Epithelial cell of esophagus (primary cell): ENCODE measurements around the gene COMT.

Experiments
- DNase-seq: peaks from one replicate; pipeline ENCODE4 v3.0.0; 2010; ENCODE audit warnings: low read depth
- H3K4me3 ChIP-seq: 2 replicates; pipeline ENCODE4 v1.5.1; 2011; ENCODE audit warnings: mild to moderate bottlenecking, low read length, control low read depth
- TF ChIP-seq, protein P1 (sequence below): IDR thresholded peaks from 2 replicates; pipeline ENCODE4 v1.5.1; 2011; ENCODE audit warnings: low read depth, mild to moderate bottlenecking, low read length, control low read depth, inconsistent platforms; ENCODE audit not compliant: insufficient read depth; ENCODE audit errors: missing control alignments

COMT gene

DNA sequence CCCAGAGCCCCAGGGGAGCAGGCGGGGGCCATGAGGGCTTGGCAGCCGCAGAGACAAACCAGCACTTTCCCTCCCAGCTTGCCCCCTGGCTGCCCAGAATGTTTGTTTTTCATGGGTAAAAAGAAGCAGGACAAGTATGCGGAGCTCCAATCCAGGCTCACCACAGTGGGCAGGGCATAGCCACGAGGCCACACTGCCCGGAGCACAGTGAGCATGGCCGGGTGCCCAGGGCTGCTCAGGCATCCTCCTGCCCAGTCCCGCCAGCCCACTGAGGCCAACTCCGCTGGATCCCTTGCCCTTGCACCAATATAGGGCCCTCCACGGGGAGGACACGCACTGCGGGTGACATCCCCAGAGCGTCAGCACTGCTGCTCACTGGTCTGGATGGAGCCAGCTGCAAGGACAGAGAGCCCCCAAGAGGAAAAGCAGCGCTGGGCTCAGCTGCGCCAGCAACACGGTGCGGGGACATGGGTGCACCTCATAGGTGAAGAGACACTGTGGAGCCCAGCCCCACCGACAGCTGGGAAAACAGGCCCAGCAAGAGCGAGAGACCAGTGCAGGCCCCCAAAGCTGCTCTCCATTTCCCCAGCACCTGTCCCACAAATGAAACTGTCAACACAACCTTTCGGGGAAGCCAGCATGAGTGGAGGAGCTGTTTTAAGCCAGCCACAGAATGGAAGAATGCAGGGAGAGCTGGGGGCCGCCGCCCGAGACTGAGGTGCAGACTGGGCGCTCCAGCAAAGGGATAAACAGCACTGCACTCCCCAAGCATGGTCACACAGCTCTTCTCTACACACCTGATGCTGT is 50.3 kb downstream of the COMT start:
- no peak for DNase-seq
- TF ChIP-seq, protein P1, sequence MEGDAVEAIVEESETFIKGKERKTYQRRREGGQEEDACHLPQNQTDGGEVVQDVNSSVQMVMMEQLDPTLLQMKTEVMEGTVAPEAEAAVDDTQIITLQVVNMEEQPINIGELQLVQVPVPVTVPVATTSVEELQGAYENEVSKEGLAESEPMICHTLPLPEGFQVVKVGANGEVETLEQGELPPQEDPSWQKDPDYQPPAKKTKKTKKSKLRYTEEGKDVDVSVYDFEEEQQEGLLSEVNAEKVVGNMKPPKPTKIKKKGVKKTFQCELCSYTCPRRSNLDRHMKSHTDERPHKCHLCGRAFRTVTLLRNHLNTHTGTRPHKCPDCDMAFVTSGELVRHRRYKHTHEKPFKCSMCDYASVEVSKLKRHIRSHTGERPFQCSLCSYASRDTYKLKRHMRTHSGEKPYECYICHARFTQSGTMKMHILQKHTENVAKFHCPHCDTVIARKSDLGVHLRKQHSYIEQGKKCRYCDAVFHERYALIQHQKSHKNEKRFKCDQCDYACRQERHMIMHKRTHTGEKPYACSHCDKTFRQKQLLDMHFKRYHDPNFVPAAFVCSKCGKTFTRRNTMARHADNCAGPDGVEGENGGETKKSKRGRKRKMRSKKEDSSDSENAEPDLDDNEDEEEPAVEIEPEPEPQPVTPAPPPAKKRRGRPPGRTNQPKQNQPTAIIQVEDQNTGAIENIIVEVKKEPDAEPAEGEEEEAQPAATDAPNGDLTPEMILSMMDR, result no peak
- H3K4me3 ChIP-seq, result no peak overlapping the region

DNA sequence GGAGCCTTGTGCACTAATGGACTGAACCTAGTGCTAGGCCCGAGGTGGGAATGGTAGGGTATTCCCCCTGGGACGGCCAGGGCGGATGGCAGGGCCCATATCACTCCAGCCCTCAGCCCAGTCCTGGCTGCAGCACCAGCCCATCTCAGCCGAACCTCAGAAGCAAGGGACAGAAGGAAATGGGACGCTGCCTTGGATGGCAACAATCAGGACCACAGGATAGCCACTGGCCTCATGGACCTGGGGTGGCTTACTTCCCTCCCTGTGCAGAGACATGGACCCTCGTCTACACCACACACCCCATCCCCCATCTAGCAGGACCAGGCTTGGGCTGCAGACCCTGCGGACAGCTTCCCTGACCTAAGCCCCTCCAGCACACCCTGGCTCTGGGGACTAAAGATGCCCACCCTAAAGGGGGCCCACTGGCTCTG is 50.9 kb downstream of the COMT start:
- H3K4me3 ChIP-seq, result no peak overlapping the region
- TF ChIP-seq, protein P1, result no peak
- no peak for DNase-seq

DNA sequence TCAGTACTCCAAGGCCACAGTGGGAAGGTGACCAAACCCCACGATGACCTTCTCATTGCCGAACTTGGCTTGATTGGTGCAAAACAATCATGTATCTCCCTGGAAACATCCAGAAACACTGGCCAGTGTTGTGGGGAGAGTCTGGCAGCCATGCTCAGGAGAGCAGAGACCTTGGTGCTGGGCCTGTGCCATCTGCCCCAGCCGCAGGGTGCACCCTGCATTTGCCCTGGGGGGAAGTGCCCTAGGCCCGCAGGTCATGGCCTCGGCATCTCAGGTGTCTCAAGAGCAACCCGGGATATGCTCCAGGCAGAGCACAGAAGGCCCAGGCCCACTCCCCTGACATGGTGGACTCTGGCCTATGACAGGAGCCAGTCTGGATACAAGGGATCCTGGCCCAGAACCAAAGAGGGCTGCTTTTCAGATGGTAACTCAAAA is 51.4 kb downstream of the COMT start:
- TF ChIP-seq, protein P1, result no peak
- H3K4me3 ChIP-seq, result no peak overlapping the region
- DNase-seq, result no peak

DNA sequence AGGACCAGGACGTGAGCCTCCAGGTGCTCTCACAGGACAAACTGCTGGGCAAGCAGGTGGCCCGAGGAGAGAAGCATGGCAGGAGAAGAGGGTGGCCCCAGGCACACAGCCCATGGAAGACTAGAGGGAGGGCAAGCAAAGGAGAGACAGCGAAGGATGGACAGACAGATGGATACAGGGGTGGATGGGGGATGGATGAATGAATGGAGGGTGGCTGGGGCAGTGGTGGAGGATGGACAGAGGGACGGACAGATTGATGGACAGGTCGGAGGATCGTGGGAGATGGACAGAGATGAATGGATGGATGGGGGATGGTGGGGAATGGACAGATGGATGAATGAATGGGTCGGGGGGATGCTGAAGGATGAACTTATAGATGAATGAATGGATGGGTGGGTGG is 52.4 kb downstream of the COMT start:
- TF ChIP-seq, protein P1, result no peak
- H3K4me3 ChIP-seq, result no peak overlapping the region
- no peak for DNase-seq

DNA sequence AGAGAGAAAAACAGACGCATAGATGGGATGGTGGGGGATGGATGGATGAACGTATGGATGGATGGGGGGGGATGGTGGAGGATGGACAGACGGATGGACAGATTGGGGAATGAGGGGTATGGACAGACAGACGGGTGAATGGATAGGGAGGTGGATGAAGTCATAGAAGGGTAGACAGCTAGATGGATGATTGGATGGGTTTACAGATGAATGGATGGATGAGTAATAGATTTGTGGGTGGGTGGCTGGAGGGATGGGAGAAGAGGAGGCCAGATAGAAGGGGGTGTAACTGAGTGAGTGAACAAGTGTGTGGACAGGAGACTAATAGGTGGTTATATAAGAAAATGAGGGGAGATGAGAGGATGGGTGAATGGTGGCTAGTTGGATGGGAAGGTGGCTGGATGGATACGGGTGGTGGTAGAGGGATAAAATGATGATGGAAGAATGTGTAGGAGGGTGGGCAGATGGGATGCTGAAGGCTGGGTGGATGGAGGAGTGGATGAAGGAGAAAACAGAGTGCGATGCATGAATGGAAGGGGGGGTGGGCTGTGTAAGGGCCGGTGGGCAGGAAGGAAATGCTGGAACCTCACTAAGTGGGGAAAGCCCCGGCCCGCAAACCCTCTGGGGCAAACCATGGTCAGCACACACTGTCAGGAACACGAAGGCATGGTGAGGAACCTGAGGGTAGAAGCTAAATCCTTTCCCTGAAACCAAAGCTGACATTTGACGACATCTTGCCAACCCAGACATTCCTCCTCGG is 53.5 kb downstream of the COMT start:
- TF ChIP-seq, protein P1, result no peak

DNA sequence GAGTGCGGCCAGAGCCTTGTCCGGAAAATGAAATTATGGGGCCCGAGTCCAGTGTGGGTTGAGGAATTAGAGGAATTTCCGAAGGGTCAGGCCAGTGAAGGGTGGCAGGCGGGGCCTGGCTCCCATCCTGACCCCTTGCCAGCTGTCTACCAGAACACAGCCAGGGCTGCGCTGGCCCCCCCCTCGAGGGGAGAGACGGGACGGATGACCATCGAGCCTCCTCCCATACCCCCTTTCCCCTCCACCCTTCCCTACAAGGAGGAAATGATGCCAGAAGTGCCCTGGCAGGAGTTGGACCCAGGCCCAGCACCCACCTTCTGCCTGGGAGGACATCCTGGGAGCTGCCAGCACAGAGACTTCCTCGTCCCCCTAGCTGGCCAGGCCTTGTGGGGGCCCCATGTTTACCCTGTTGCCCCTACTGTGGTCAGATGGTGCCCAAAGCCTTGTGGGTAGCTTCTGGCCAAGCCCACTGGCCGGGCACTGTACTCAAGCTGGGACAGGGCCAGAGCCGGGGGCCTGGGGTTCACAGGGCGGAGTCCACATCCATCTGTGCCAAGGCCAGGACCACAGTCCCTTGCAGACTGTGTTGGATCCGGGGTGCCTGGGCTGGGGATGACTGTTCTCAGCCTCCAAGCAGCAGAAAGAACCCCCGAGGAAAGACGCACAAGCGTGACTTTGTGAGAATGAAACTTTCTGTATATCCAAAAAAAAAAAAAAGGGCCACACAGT is 54.2 kb downstream of the COMT start:
- TF ChIP-seq, protein P1, result no peak

More for the DNA sequence above, 53.5 kb downstream of the COMT start:
- H3K4me3 ChIP-seq, result no peak overlapping the region
- no peak for DNase-seq

More for the DNA sequence above, 54.2 kb downstream of the COMT start:
- no peak overlapping the region for H3K4me3 ChIP-seq
- no peak for DNase-seq
